GM19468 (cell line): ENCODE results near the gene OR4N2.
"Not testable (repeated sequence)": the region's sequence is repeated elsewhere in the genome, so short reads cannot be mapped to it uniquely, and the experiment has no call there.

Experiments used
- ATAC-seq: cut with Tn5 transposase; IDR thresholded peaks from one replicate; pipeline ENCODE4 v1.9.1; 2021; ENCODE audit warnings: mild to moderate bottlenecking, moderate library complexity, moderate number of reproducible peaks; ENCODE audit not compliant: unreplicated experiment; ENCODE audit errors: extremely low read depth

Gene OR4N2

DNA sequence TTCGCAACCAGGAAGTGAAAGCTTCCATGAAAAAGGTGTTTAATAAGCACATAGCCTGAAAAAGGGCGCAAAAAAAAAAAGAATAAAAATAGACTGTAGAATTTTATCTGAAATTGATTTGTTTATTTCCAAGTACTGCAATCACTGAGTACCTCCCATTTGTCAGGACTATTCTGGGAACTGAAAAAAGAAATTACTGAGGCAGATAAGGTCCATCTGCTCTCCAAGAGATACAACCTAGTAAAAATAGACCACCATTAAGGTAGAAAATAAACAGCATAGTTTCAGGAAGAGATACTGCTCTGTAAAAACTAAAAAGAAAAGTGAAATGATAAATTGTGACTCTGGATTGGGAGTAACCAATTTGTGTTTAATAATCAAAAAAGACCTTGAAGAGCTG lies 24.7 kb downstream of the OR4N2 start:
- no peak for ATAC-seq

DNA sequence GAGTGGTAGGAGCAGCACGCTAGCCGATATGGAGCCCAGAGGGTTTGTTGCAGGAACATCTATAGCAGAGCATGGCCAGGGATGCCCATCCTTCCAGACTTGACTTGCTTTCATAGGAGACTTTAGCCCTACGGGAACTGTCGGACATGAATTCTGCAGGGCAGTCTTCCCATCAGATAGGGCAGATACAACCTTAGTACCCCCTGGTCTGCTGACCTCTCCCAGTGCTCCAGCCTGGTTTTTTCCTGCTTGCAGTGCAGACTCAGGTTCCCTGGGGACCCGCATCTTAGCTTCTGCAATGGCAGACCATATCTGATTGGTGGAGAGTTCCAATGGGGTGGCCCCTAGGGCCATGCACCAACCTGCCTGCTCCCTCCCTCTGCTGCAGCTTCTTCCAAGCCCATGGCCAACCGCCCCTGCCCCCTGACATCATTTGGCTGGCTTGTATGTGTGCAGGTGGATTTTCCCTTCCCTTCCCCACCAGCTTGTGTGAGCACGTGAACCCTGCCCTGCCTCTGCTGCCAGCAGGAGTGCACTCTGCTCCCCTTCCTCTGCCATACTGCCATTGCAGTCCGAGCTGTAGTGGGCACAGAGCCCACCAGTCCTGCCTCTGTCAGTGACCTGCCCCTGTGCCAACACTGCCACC lies 30.8 kb downstream of the OR4N2 start:
- ATAC-seq, result not testable (repeated sequence)

DNA sequence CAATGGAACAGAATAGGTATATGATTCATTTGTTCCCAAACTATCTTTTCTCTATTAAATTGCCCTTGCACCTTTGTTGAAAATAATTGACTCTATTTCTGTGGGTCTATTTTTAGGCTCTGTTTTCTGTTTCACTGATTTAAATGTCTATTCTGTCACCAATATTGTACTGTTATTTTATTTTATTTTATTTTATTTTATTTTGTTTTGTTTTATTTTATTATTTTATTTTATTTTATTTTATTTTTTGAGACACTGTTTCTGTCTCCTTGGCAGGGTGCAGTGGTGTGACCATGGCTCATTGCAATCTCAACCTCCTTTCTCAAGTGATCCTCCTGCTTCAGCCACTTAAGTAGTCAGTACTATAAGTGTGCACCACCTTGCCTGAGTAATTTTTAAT lies 34.9 kb downstream of the OR4N2 start:
- ATAC-seq, result no peak

DNA sequence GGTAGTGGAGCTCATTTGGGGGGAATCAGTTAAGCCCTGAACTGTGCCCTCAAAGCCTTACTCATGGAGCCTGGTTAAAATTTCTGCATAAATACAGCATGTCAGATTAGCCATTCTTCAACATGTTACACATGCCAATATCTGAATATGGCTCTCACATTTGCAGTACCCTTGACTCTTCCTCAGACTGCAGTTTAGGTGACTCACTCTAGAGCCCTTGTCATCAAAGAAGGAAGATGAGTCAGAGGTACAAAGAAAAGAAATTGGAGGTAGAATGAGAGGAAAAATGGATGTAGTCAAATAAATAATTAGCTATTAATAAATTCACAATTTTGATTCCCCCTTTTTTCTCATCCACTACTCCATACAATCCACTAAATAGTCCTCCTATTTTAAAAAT lies 47.8 kb downstream of the OR4N2 start:
- ATAC-seq, result no peak

DNA sequence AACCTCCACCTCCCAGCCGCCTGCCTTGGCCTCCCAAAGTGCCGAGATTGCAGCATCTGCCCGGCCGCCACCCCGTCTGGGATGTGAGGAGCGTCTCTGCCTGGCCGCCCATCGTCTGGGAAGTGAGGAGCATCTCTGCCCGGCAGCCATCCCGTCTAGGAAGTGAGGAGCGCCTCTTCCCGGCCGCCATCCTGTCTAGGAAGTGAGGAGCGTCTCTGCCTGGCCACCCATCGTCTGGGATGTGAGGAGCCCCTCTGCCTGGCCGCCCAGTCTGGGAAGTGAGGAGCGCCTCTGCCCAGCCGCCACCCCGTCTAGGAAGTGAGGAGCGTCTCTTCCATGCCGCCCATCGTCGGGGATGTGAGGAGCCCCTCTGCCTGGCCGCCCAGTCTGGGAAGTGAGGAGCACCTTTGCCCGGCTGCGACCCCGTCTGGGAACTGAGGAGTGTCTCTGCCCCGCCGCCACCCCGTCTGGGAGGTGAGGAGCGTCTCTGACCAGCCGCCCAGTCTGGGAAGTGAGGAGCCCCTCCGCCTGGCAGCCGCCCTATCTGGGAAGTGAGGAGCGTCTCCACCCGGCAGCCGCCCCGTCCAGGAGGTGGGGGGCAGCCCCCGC lies 62.6 kb downstream of the OR4N2 start:
- not testable (repeated sequence) for ATAC-seq

DNA sequence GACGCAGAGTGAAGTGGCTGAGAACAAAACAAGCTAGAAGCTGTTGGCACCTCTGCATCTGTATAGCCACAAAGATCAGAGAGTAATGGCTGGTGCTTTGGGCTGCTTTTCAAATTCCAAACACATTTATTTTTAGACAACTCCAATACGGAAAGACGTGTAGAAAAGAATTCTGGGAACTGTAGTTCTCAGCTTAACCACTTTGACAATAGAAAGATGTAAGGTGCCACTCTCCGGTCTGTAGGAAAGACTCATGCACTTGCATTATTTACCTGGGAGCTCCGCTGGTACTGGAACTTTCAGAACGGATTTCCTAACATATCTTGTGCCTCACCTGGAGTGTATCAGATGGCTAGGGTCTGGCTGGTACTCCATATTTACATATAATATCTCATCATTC lies 69.6 kb downstream of the OR4N2 start:
- ATAC-seq, result no peak

DNA sequence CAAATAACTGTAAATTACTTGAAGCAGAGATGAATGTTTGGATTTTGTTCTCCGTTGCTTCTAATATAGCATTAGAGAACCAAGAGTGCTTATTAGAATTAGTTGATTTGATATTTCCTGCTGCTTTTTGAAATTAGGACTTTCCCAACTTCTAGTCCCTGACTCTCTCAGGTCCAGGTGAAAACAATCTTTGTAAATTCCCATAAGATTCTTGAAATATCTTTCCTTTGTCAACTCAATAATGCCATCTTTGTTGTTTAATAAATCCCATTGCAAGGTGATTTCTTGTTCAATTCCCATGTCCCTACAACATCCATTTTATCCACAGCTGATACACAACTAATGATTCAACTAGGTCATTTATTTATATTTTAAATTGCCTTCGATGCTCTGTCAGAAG lies 71.3 kb downstream of the OR4N2 start, which contains the start of gene OR4K2:
OR4K2 (plus strand) TSS at position 301 of the 400 bp plus-strand sequence. CDS start 1,126 bp downstream, outside the sequence.
- ATAC-seq, result no peak

DNA sequence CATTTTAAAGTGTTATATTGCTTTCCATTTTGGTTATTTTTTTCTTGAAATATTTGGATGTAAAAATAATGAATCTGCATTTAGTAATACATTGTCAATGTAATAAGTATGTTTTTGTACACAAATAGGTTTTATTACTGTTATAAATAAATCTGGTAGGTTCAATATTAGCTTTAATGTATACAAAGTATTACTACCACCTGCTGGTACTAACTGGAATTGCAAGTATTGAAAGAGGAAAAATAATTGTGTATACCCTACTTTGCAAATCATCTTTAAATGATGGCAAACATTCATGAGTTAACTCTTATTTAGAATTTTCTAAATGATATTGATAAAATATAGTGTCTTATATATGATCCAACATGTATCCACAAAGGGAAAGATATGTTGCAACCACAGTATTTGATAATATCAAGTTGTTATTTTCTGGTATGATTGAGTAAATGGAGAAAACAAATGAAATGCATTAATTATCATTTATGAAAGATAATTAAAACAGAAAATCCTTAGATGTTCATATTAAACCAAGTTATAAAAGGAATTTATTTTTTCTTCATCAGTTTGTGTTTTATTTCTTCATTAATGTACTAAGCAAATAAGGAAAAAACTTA lies 74.6 kb downstream of the OR4N2 start:
- no peak for ATAC-seq
